Hypothalamus (tissue), 51 donors: ENCODE measurements around the gene CMIP.

Source experiments
- DNase-seq, 51 donors: peaks; one replicate each; lab custom pipeline; 2025; lab: John Stamatoyannopoulos, UW

Gene CMIP

DNA sequence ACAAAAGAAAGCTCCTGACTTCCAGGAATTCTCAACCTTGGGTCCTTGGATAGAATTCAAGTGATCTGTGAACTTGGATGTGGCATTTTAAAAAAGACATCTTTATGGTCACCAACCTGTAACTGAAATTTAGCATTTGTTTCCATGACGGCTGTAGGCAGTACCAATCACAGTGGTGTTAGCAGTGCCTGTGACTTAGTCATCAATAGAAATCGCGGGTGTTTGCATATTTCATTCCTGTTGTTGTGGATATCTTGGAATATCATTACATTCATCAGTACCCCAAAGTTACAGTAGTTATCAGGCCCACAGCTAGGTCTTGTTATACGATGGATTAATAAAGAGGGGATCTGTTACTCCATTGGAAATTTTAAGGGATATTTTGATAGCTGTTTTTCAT is 81.6 kb downstream of the CMIP start:
- DNase-seq: no peak

DNA sequence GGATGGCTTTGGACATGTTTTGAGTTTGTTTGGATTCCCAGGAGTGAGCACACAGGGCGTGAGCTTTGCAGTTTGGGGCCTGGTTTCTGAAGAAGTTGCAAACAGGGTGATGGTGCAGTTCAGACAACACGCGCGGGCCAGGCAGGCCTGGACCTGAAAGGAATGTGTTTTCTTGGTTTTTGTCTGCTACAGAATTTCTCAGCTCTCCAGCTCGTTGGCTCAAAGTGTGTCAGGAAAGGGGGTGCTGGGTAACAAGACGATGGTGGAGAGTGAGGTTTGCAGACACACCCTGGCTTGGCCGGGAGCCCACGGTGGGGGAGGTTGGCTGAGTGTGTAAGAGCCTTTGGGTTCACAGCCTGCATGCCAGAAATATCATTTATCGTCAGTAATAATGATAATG is 82.3 kb downstream of the CMIP start:
- DNase-seq: no peak

DNA sequence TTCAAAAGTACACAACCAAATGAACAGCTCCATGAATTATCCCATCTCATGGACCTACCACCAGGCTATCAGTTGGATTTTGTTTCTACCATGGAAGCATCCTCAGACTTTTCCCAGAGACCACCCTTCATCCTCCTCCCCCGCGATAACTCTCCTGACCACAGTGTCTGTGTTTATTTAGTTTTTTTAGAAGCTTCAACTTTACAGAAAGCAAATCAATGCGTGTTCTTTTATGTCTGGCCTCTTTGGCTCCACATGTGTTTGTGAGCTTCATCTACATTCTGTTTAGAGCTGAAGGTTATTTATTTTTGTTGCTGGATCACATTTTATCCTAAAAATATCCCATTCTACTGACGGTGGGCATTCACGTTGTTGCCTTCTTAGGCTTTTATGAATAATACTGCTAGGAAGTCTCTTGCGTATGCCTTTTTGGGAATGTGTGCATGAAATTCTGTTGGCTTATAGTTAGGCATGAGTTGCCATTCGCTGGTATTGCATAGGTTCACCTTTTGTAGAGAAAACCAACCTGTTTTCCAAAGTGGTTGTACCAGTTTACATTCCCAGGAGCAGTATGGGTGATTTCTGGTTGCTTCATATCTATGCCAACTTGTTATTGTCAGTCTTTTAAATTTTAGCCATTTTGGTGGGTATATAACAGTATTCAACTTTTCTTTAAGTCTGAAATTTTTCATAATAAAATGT is 83.0 kb downstream of the CMIP start:
- no peak for DNase-seq

DNA sequence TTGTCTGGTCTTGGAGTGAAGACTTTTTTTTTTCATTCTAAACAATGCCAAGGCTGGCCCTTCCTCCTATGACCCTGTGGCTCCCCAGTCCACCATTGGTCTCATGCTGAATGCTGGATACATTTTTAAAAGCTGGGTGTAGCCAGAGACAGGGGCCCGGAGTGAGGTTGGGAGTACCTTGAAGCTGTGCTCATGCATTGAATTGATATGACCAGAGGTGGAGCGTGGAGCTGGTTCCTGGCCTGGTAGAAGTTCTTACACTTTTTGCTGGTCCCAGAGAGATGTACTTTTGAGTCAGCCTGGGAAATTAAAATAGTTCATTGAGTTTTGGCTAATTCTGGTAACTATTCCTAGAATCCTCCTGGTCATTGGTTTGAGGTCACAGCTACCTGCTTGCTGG is 83.6 kb downstream of the CMIP start:
- DNase-seq: no peak

DNA sequence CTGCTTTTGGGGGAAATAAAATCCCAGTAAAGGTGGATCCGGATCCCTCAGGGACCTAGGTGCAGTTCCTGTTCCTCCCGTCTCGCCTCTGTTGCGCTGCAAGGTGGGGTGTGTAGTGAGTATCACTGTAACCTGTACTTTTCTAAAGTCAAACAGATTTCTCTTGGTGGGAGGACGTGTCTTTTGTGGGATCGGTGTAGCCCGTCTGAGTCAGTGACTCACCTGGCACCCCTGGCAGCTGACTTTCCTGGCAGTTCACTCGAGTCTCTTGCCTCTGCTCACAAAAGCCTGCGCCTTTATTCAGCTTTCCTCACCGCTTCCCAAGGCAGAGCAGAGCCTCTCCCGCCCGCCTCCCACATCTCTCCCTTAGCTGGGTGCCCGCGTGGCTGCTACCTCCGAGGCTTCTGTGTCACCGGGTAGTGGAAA is 85.7 kb downstream of the CMIP start:
- peak in 5 of 51 donors; percentile 18 to 63 (median 36) for DNase-seq

DNA sequence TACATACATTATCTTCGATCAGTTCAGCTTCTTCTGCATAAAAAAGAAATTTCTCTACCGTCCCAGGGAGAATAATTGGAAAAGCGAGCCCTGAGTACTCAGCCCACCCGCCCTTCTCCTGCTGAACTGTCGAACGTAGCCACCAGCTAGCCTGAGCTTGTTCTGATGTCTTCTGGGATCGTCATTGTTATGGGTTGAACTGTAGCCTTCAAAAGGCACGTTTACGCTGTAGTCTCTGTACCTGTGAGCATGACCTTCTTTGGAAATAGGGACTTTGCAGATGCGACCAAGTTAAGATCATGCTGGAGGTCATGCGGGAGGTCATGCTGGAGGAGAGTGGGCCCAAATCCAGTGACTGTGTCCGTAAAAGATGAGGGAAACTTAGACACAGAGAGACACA is 86.2 kb downstream of the CMIP start:
- no peak for DNase-seq

DNA sequence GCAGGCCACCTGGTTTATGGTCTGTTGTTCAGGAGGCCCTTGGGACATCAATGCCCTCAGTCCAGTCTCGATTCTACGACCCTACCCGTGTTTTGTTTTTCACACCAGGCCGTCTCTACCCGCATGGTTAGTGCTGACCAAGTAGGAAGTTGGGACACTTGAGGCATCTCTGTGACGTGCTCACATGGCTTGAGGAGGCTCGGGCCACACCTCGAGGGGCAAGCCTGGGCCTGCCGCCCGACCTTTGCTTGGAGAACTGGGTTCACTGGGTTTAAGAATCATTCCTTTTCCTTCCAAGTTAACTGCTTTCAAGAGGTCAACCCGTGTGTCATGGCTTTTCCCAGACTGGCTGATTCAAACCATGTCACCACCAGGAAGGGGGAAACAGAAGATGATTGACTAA is 86.8 kb downstream of the CMIP start:
- no peak for DNase-seq

DNA sequence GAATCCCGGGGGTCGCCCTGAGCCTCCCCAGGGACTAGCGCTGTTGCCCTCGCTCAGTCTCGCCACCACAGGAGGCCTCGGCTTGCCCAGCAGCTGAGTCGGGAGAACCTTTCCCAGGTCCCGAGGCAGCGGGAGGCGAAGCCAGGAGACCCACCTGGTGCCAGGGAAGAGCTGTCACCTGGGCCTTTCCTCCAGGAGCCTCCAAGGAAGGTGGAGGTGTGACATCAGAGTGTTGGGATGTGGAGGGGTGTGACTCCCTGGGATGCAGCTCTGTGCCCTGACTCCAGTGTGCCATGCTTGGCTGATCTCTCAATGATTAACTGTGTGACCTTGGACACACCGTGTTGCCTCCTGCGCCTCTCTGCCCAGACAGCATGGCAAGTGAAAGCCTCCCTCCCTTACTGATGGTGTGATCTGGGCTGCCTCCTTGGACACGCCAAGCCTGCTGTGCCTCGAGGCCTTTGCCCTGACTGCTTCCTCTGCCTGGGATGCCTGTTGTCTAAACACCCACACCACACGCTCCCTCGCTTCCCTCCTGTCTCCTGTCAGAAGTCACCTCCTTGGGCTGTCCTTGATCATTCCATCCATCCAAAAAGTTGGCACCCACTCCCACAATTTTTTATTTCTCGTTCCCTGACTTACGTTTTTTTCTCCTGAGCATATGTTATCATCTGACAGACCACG is 88.0 kb downstream of the CMIP start:
- no peak for DNase-seq

DNA sequence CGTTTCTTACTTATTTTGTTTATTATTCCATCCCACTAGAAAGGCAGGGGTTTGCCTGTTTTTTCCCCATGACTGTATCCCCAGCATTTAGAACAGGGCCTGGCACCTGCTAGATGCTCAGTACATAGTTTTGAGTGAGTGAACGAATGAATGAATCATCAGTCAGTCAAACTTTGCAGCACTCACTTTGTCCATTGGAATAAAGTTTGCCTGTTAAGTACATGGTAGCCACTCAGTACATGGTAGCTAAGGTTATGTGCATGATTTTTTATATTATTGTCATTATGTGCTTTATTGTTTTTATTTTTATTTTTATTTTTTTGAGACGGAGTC is 88.5 kb downstream of the CMIP start:
- DNase-seq: no peak

DNA sequence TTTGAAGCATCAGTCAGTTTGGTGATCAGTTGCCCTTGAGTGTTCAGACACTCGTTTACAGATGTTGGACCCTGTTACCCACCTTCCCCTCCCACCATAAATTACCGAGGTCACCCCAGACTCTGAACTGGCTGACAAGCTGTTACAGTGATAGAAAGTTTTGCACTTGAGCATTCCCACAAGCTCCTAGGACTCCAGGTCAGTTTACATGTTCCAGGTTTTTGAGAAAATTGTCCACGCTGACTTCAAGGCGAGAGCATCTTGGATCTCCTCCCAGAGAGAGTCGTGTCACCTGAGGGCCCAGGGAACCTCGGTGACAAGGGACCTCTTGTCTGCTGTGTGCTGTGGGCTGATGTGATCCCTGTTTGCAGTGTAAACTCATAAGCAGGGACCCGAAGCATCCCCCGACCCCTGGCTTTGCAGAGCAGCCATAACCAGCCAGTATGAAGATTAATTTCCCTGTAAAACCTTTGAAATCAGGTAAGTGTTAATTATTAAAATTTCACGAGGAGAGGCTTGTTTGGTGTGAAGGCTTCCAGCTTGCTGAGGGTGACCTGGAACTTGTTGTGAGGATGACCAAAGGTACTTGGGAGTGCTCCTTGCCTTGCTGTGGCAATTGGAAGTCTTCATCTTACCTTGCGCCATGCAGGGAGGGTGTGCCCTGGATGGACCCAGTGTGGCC is 91.2 kb downstream of the CMIP start:
- DNase-seq: no peak

DNA sequence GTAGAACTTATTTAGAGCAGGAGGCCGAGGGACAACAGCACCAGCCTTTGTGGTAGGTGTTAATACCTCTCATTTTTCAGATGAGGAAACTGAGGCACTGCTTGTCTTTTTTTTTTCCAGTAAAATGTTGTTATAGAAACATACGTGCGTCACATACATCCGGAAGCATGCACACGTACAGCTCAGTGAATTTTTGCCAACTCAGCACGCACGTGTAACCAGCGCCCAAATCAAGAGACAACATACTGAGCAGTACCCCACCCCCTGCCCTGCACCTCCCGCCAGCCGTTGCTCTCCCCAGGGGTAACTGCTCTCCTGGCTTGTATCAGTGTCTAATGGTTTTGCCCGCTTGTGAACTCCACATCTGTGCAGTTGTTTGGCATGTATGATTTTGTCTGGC is 92.0 kb downstream of the CMIP start:
- no peak for DNase-seq

DNA sequence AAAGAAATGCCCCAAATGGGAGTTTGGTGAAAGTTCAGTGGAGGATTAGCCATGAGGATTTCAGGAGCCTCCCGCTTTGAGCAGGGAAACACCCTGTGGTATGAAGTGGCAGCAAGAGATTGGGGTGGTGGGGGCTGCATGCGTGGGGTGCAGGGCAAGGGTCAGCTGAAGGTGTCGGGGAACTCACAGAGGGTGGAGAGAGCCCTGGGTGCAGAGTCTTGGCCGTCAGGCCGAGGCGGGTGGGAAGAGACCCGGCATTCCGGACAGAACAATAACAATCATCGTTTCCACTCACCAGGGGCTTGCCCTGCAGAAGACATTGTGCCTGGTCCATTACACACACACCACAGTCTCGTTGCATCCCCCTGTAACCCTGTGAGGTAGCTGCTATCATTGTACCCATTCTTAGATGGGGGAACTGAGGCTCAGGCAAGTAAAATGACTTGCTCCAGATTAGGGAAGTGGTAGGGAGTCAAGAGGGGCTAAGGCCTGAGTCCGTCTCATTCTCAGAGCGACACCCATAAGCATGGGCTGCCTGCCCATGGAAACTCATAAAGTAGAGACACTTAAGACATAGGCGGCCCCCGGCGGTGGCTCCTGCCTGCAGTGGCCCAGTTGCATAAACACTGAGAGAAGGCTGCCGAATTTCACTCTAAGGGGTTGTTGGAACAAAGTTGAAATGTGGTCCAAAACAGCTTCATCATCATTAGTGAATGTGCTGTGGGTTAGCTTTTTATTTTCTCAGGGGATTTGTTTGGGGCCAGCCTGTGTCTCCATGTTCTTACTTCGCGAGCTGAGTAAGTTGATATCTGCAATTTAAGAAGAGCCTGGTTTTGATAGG is 93.3 kb downstream of the CMIP start:
- DNase-seq: no peak

DNA sequence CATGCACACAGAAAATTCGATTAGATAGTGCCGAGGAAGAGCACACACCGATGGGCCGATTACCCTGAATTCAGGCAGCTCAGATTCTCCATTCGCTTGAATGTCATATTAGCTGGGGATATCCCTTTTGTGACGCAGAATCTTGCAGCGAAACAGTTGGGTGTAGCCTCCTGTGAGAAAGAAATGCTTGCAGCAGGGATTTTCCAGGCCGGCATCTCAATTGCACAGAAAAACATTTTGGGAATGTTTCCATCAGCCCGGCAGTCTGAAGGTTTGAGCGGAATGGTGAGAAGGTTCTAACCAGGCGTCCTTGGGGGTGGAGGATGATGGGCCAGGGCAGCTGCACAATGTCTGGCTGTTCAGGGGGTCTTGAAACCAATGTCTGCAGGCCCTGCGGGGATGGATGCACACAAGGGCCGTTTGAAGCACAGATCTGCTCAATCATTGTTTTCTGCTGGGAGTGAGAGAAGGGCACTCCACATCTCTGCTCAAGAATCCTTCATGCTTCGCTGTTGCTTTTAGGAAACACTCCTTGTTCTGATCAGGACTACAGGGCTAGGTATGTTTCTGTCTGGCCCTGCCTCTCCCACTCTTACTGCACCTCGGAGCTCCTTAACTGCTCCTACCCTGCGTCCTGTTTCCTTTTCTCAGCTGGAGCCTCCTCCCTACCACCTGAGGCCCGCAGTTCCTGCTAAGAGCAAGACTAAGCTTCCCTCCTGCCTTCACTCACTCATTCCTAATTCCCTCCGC is 94.6 kb downstream of the CMIP start:
- DNase-seq: peak in 1 of 51 donors; percentile 27

DNA sequence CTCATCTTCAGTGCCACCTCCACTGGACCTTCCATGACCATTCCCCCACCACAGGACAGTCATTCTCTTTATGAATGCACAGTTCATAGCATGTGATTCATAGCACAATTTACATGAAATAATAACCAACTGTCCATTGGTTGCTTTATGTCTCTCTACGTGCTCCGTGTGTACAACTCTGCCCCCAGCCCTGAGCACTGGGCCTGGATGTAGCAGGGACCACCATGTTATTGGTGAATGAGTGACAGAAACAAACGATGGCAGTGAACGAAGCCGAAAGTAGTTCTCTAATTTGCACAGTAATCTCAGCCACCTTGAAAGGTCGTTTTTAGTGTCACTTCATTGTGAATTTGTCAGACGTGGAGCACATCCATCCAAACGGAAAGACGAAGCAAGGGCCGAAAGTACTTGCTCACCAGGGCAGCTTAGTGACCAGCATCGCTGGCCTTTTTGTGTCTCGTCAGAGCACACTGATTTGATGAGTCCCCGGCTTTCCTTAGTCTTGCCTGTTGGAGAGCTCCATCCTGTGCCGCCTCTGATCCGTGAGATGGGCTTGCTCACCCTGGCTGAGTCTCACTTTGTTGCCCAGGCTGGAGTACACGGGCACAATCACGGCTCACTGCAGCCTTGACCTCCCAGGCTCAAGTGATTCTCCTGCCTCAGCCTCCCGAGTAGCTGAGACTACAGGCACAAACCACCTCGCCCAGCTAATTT is 95.3 kb downstream of the CMIP start:
- DNase-seq: no peak

DNA sequence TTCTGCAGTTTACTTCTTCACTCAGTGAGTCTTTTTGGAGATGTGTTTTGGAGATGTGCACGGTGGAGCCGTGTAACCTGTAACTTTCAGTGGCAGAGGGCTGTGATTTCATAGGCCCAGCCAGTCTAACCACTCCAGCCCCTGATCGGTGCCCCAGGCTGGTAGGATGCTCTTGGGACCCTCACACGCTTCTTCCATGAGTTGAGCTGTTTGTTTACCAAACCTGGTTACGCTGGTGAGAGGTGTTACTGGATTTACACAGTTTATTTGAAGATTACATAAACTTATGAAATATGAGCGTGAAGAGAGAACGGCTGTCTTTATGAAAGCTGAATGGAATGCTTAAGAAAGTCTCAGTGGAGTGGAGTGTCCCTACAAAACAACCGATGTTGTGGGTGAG is 96.7 kb downstream of the CMIP start:
- no peak for DNase-seq

DNA sequence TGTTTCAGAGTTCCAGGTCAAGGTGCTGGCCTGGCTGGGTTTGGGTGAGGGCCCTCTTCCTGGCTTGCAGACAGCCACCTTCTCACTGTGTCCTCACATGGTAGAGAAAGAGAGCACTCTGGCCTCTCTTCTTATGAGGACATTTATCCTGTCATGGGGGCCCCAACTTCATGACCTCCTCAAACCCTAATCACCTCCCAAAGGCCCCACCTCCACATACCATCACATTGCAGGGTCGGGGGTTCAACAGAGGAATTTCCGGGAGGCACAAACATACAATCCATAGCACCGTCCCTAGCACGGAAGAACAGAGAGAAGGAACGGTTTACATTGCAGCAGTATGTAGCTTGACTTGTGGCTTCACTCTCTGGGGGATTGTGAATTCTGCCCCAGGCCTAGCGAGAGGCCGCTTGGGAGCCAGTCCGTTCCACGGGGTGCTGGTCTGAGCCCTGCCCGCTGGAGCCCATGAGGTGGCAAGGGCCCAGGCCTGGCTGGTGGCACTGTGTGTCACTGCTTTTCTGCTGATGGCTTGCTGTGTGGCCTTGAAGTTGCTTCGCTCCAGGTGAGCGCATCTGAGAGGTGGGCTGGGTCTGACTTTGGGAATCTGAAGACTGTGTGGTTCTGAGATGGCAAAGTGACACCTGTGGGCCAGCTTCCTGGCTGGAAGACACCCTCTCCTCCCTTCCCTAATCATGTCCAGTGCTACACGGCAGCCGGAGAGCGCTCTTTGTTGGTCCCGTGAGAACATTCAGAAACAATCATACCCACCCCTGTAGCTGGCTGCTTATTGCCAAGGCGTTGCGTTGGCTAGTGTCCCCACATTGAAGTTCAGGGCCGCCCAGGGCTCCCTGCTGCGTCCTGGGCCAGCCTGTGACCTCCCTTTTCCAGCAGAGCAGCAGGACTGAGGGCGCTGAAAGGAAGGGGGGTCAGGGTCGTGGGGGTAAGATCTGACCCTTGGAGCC is 98.3 kb downstream of the CMIP start:
- no peak for DNase-seq

DNA sequence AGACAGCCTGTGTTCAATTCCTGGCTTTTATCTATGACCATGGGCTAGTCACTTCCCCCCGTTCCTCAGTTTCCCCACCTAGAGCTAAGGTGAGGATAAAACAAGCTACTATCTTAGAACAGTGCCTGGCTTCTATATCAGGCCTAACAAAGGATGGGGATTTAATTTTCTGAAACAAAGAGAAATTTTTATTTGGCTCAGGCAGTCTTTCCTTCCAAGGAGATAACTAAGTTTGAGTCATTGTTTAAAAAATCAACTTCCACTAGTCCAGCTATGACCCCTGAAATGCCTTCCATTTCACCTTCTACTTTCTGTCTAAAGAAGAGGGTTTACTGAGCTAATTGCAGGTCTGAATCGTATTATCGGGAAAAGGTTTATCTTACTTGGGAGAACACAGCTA is 99.0 kb downstream of the CMIP start:
- DNase-seq: no peak

DNA sequence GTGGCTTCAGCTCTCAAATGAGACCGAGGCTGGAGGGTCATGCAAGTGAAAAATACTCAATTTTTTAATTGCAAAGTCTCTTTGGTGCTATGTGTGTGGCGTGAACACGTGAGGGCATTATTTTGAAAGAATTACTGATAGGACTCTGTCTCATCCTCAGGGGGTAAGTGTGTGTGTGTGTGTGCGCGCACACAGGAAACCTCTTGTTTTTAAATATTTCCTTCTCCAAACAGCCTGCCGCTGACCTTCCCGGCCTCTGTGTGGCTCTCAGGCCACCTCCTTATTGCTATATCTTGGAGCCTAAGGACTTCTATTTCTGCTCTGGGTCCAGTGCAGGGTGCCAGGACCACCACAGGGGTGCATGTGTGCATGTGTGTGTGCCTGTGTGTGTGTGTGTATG is 99.7 kb downstream of the CMIP start:
- DNase-seq: no peak
